COLO668 (cell line): Measurements from ENCODE around the gene MARVELD1.
"Not testable (repeated sequence)": the region's sequence is repeated elsewhere in the genome, so short reads cannot be mapped to it uniquely, and the experiment has no call there.

Source experiments
- DNase-seq: peaks from one replicate; lab custom pipeline; 2025; ENCODE audit not compliant: unreplicated experiment; lab: John Stamatoyannopoulos, UW

MARVELD1 gene

GRCh38 chr10:97689559-97690020 lies 23.9 kb upstream of the MARVELD1 start:
- no peak for DNase-seq

GRCh38 chr10:97690133-97690532 lies 23.4 kb upstream of the MARVELD1 start:
- no peak for DNase-seq

- DNase-seq, result not testable (repeated sequence)
Observed at GRCh38 chr10:97698072-97698655, 15.4 kb upstream of the MARVELD1 start.

GRCh38 chr10:97701438-97702069 lies 12.0 kb upstream of the MARVELD1 start:
- peak; percentile 35 for DNase-seq

- no peak for DNase-seq
Observed at GRCh38 chr10:97703398-97704067, 10.0 kb upstream of the MARVELD1 start.

GRCh38 chr10:97704341-97704740 lies 9.2 kb upstream of the MARVELD1 start:
- DNase-seq, result no peak

GRCh38 chr10:97705006-97705670 lies 8.4 kb upstream of the MARVELD1 start:
- no peak for DNase-seq

GRCh38 chr10:97707134-97707861 lies 6.2 kb upstream of the MARVELD1 start:
- DNase-seq, result no peak

GRCh38 chr10:97708167-97708566 lies 5.4 kb upstream of the MARVELD1 start:
- no peak for DNase-seq

- DNase-seq, result peak; percentile 37
Observed at GRCh38 chr10:97708976-97709946, 4.3 kb upstream of the MARVELD1 start.

GRCh38 chr10:97711640-97712572 lies 1.6 kb upstream of the MARVELD1 start:
- no peak for DNase-seq

- peak; percentile 68 for DNase-seq
Observed at GRCh38 chr10:97713826-97714400, 383 bp downstream of the MARVELD1 start.

- DNase-seq, result peak; percentile 68
Observed at GRCh38 chr10:97714401-97715258, 1.1 kb downstream of the MARVELD1 start.

GRCh38 chr10:97715259-97715874 lies 1.8 kb downstream of the MARVELD1 start:
- no peak for DNase-seq

GRCh38 chr10:97717627-97718026 lies 4.1 kb downstream of the MARVELD1 start:
- no peak for DNase-seq

- DNase-seq, result no peak
Observed at GRCh38 chr10:97718178-97718577, 4.6 kb downstream of the MARVELD1 start.

- peak; percentile 79 for DNase-seq
Observed at GRCh38 chr10:97718659-97719142, 5.2 kb downstream of the MARVELD1 start.
